DMS 273 (cell line): ENCODE measurements around the gene WBP4.
"Not testable (repeated sequence)": the region's sequence is repeated elsewhere in the genome, so short reads cannot be mapped to it uniquely, and the experiment has no call there.

Experiments
- DNase-seq: peaks from one replicate; lab custom pipeline; 2025; ENCODE audit not compliant: unreplicated experiment; lab: John Stamatoyannopoulos, UW

The WBP4 gene

GRCh38 chr13:41061075-41061913, at the start of gene WBP4:
TSS of gene WBP4 (plus strand) at chr13:41061509. CDS start at chr13:41061674, 165 bp downstream.
- peak; percentile 95 for DNase-seq

GRCh38 chr13:41012536-41012935, 48.8 kb upstream of the WBP4 start:
- DNase-seq: no peak

- DNase-seq: no peak
These were observed 47.5 kb upstream of the WBP4 start for GRCh38 chr13:41013835-41014234.

GRCh38 chr13:41015920-41016319, 45.4 kb upstream of the WBP4 start:
- no peak for DNase-seq

- no peak for DNase-seq
These were observed 44.1 kb upstream of the WBP4 start for GRCh38 chr13:41017159-41017558.

- no peak for DNase-seq
These were observed 43.3 kb upstream of the WBP4 start for GRCh38 chr13:41017817-41018601.

- DNase-seq: no peak
These were observed 42.7 kb upstream of the WBP4 start for GRCh38 chr13:41018602-41018948.

- DNase-seq: peak; percentile 35
These were observed 42.3 kb upstream of the WBP4 start, which contains the start of gene ELF1 for GRCh38 chr13:41019011-41019487. TSS of gene ELF1 (minus strand) at chr13:41019316. CDS start at chr13:40982054, 37,262 bp downstream.

- DNase-seq: peak; percentile 10
These were observed 41.5 kb upstream of the WBP4 start for GRCh38 chr13:41019578-41020347.

- DNase-seq: no peak
These were observed 35.8 kb upstream of the WBP4 start for GRCh38 chr13:41025518-41025917.

GRCh38 chr13:41026788-41027187, 34.5 kb upstream of the WBP4 start:
- no peak for DNase-seq

- no peak for DNase-seq
These were observed 33.3 kb upstream of the WBP4 start for GRCh38 chr13:41028051-41028450.

GRCh38 chr13:41029629-41030028, 31.7 kb upstream of the WBP4 start:
- no peak for DNase-seq

GRCh38 chr13:41032691-41033376, 28.5 kb upstream of the WBP4 start:
- no peak for DNase-seq

- no peak for DNase-seq
These were observed 26.9 kb upstream of the WBP4 start for GRCh38 chr13:41034382-41034781.

GRCh38 chr13:41034881-41035280, 26.4 kb upstream of the WBP4 start:
- DNase-seq: no peak

GRCh38 chr13:41036557-41036956, 24.8 kb upstream of the WBP4 start:
- not testable (repeated sequence) for DNase-seq

- DNase-seq: no peak
These were observed 21.6 kb upstream of the WBP4 start for GRCh38 chr13:41039746-41040145.

GRCh38 chr13:41040584-41041334, 20.6 kb upstream of the WBP4 start:
- no peak for DNase-seq

- DNase-seq: not testable (repeated sequence)
These were observed 18.9 kb upstream of the WBP4 start for GRCh38 chr13:41042419-41042818.
